ENCODE measurements around the gene CUL9.

- TF ChIP-seq TOX (CRISPR knock-in tag; IDR thresholded peaks at IDR 0.05; ENCODE audit: borderline replicate concordance) (no peak), ZFP3 (CRISPR knock-in tag; IDR thresholded peaks at IDR 0.05) (no peak), PATZ1 (CRISPR knock-in tag; IDR thresholded peaks at IDR 0.05; ENCODE audit: borderline replicate concordance) (no peak), ZNF70 (CRISPR knock-in tag; IDR thresholded peaks at IDR 0.05) (no peak), TSHZ2 (CRISPR knock-in tag; IDR thresholded peaks at IDR 0.05) (no peak), RARB (CRISPR knock-in tag; IDR thresholded peaks at IDR 0.05) (no peak), CSDC2 (CRISPR knock-in tag; IDR thresholded peaks at IDR 0.05) (no peak), SNAI2 (CRISPR knock-in tag; IDR thresholded peaks at IDR 0.05) (no peak), ARNTL (CRISPR knock-in tag; IDR thresholded peaks at IDR 0.05; ENCODE audit: borderline replicate concordance, low read depth) (no peak), BACH2 (CRISPR knock-in tag; IDR thresholded peaks at IDR 0.05; ENCODE audit: borderline replicate concordance) (no peak)
Measured at GRCh38 chr6:43193929-43194328, 11.9 kb downstream of the CUL9 start.
